Measurements from ENCODE around the gene GPD1L.
"Not testable (repeated sequence)": the region's sequence is repeated elsewhere in the genome, so short reads cannot be mapped to it uniquely, and the experiment has no call there.

DNA sequence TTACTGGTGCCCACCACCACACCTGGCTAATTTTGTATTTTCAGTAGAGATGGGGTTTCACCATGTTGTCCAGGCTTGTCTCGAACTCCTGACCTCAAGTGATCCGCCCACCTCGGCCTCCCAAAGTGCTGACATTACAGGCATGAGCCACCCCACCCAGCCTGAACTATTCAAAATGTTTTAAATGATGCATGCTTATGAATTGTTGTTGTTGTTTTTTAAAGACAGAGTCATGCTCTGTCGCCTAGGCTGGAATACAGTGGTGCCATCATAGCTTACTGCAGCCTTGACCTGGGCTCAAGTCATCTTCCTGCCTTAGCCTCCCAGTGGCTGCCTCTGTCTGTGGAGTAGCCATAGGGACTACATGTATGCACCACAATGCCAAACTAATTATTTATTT lies 48.0 kb upstream of the GPD1L start:
- not testable (repeated sequence) for TF ChIP-seq POLR2A (IDR thresholded peaks at IDR 0.05; ENCODE audit: low read depth, low read length); CEBPB (IDR thresholded peaks at IDR 0.05; ENCODE audit: low read depth, low read length); MAFK (IDR thresholded peaks at IDR 0.05; ENCODE audit: low read depth, low read length); FOS (IDR thresholded peaks at IDR 0.05; ENCODE audit: low read depth, low read length); RCOR1 (IDR thresholded peaks at IDR 0.05; ENCODE audit: insufficient replicate concordance, low read length); SMC3 (IDR thresholded peaks at IDR 0.05; ENCODE audit: low read depth, low read length); BHLHE40 (IDR thresholded peaks at IDR 0.05; ENCODE audit: low read depth, low read length); RAD21 (IDR thresholded peaks at IDR 0.05; ENCODE audit: low read length); RFX5 (IDR thresholded peaks at IDR 0.05; ENCODE audit: low read depth, low read length)
- TF ChIP-seq, protein P1, sequence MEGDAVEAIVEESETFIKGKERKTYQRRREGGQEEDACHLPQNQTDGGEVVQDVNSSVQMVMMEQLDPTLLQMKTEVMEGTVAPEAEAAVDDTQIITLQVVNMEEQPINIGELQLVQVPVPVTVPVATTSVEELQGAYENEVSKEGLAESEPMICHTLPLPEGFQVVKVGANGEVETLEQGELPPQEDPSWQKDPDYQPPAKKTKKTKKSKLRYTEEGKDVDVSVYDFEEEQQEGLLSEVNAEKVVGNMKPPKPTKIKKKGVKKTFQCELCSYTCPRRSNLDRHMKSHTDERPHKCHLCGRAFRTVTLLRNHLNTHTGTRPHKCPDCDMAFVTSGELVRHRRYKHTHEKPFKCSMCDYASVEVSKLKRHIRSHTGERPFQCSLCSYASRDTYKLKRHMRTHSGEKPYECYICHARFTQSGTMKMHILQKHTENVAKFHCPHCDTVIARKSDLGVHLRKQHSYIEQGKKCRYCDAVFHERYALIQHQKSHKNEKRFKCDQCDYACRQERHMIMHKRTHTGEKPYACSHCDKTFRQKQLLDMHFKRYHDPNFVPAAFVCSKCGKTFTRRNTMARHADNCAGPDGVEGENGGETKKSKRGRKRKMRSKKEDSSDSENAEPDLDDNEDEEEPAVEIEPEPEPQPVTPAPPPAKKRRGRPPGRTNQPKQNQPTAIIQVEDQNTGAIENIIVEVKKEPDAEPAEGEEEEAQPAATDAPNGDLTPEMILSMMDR (conservative IDR thresholded peaks at IDR 0.05; ENCODE audit: low read depth, low read length): not testable (repeated sequence)
- TF ChIP-seq, protein P2, sequence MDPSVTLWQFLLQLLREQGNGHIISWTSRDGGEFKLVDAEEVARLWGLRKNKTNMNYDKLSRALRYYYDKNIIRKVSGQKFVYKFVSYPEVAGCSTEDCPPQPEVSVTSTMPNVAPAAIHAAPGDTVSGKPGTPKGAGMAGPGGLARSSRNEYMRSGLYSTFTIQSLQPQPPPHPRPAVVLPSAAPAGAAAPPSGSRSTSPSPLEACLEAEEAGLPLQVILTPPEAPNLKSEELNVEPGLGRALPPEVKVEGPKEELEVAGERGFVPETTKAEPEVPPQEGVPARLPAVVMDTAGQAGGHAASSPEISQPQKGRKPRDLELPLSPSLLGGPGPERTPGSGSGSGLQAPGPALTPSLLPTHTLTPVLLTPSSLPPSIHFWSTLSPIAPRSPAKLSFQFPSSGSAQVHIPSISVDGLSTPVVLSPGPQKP (IDR thresholded peaks at IDR 0.05; ENCODE audit: borderline replicate concordance, low read depth, low read length): not testable (repeated sequence)
- TF ChIP-seq, protein P3, sequence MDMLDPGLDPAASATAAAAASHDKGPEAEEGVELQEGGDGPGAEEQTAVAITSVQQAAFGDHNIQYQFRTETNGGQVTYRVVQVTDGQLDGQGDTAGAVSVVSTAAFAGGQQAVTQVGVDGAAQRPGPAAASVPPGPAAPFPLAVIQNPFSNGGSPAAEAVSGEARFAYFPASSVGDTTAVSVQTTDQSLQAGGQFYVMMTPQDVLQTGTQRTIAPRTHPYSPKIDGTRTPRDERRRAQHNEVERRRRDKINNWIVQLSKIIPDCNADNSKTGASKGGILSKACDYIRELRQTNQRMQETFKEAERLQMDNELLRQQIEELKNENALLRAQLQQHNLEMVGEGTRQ (IDR thresholded peaks at IDR 0.05; ENCODE audit: low read depth, low read length): not testable (repeated sequence)
